Activated CD8-positive, alpha-beta memory T cell treated with anti-CD3 and anti-CD28 coated beads for 24 hours (primary cell): ENCODE results near the gene KDM8.
"Not testable (repeated sequence)": the region's sequence is repeated elsewhere in the genome, so short reads cannot be mapped to it uniquely, and the experiment has no call there.

Source experiments
- DNase-seq: peaks from one replicate; pipeline ENCODE4 v3.0.0-alpha.2; 2020

The KDM8 gene

DNA sequence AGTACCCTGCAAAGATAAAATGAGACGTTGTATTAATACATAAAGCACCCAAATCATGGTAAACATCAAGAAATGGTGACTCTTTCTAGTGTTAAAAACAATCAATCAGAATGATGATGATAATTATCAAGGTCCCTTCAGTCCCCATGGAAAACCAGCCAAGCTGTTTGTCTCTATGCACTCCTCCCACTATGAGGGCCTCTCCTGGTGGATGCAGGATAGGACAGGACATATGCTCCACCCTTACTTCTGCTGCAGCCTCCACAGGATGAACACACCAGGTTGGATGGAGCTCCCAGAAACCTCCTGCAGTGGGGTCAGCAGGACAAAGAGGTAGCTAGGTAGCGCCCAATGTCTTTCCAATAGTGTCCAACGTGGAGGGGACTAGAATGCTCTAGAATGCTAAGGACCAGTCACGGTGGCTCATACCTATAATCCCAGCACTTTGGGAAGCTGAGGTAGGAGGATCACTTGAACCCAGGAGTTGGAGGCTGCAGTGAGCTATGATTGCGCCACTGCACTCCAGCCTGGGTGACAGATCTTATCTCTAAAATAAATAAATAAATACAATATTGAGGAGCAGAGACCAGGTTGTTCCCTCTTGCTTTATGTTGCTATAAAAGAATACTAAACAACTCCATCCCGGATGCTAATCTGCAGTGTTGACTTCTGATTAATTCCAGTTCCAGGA is 9.9 kb upstream of the KDM8 start:
- DNase-seq: no peak

DNA sequence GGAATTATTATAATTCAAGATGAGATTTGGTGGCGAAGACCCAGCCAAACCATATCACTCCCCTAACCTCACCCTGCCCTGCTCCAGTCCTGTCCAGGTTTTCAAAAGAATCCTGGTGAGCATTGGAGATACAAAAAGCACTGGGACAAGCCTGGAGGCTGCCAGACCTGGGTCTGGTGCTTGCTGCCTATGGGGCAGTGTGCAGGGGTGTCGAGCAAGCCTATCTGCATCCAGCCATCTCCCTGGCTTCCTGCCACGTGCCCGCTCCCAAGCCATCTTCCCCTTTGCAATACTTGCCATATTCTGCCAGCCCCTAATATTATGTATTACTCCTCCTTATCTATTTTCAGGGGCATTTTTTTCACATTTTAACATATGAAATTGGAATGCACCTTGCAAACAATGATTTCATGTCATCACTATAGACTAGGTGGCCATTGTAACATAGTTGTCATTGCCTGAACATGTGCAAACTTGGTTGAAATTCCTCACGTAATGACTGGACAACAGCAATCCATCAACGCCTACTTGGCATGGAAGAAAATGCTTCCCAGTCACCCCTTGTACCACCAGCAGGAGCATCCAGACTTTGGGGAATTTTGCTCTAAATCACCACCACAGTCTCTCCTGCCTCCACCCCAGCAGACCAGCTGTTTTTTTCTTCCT is 8.1 kb upstream of the KDM8 start:
- no peak for DNase-seq

DNA sequence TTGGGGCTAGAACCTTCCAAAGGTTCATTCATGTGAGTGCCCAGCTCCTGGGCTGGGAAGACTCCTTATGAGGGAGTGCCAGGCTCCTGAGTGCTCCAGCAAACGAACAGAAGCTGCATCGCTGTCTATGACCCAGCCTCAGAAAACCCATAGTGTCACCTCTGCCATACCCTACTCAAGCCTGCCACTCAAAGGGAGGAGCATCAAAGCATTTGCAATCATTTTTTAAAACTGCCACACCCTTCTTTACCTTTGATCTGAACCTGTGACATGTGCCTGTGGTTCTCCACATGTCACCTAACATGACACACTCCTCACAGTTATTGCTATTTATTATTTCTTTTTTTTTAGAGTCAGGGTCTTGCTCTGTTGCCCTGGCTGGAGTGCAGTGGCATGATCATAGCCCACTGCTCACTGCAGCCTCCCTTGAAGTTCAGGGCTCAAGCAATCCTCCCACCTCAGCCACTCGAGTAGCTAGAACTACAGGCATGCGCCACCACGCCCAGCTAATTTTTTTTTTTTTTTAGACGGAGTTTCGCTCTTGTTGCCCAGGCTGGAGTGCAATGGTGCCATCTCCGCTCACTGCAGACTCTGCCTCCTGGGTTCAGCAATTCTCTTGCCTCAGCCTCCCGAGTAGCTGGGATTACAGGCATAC is 7.3 kb upstream of the KDM8 start:
- no peak for DNase-seq

DNA sequence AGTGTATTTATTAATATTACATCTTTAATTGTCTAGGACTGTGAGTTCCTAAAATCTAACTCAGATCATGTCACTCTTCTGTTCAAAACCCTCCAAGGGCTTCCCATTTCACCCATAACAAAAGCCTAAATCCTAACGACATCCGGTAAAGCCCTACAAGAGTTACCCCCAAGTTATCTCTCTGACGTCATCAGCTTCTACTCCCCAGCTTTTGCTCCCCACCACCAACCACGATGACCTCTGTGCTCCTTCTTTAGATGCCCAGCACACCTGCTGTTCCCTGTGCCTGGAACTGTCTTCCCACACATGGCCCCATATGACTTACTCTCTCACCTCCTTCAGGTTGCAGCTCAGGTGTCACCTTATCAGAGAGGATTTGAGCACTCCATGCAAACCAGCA is 6.3 kb upstream of the KDM8 start:
- no peak for DNase-seq

DNA sequence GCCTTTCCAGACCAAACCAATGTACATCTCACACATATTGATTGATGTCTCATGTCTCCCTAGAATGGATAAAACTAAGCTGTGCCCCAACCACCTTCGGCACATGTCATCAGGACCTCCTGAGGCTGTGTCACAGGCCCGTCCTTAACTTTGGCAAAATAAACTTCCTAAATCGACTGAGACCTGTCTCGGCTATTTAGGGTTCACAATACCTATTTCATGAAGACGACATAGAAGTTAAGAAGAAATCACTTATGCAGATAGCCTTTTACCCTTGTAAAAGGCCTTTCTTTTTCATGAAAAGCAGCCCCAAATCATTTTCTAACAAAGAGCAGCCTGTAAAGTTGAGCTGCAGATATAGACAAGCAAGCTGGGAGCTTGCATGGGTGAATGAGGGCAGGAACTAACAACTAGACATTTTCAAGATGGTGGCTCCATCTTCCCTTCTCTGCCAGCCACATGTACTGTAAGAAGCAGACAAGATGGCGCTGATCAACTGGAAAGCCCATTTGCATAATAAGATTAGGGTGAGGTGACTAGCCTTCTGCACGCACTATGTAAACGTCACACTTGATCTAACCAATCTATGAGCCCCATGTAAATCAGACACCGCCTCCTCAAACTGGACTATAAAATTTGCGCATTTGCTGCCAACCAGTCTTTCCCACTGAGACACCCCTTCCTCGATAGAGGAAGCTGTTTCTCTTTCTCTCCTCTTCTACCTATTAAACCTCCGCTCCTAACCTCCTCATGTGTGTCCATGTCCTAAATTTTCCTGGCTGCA is 4.7 kb upstream of the KDM8 start:
- DNase-seq: no peak

DNA sequence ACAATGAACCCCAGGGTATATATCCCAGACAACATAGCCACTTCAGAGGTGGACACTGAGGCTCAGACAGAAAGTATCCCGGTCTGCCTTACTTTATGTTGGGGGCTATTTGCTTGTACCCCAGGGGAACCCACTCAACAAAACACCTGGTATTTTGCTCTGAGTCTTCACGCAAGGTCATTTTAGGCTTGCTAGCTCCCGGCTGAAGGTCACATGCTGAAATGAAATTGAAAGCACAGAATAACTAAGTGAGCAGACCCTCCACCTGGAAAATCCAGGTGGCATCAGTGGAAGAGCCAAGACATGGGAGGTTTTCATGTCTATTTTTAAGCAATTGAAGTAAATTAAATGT is 4.1 kb upstream of the KDM8 start:
- no peak for DNase-seq

DNA sequence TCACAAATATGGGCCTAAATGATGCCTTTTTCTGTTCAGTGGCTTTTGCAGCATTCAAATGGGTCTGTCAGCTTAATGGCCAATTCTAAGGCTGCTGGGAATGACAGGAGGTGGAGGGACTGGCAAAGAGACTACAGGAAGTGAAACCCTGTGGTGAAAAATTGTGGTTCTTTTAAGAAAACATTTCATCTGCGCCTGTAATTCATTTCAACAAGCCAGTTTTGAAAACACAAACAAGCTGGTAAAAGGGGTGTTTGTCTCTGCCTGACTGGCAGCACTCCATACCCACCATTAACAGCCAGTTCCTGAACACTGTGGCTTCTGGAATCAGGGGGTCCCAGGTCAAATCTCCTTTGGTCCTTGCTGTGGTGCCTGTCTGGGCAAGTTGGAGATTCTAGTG is 3.6 kb upstream of the KDM8 start:
- no peak for DNase-seq

DNA sequence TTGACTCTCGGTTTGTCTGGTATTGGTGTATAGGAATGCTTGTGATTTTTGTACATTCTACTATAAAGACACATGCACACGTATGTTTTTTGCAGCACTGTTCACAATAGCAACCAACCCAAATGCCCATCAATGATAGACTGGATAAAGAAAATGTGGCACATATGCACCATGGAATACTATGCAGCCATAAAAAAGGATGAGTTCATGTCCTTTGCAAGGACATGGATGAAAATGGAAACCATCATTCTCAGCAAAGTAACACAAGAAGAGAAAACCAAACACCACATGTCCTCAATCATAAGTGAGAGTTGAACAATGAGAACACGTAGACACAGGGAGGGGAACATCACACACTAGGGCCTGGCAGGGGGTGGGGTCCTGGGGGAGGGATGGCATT is 2.4 kb upstream of the KDM8 start:
- DNase-seq: not testable (repeated sequence)

DNA sequence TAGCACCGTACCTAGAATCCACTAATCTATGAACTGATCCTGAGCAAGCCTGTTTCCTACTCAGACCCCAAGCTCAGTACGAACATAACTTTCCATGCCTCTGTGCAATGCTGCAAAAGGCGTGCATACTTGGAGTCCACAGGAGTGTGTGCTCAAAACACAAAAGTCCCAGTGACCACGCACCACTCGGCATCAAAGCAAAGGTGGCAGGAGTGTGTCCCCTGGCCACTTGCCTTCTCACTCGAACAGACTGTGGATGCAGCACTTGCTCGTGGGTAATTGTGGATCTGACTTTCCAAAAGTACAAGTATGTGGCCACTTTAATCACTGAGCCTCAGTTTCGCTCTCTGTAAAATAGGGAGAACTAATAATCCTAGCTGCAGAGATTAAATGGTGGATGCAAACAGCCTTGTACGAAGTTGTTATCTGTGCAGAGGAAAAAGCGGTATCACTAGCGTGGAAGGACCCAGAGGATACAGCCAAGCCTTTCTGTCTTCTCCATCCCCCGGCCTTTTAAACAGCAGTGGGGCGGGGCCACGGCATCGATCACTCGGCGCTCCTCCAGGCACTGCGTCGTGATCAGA is 311 bp upstream of the KDM8 start:
- DNase-seq: no peak

DNA sequence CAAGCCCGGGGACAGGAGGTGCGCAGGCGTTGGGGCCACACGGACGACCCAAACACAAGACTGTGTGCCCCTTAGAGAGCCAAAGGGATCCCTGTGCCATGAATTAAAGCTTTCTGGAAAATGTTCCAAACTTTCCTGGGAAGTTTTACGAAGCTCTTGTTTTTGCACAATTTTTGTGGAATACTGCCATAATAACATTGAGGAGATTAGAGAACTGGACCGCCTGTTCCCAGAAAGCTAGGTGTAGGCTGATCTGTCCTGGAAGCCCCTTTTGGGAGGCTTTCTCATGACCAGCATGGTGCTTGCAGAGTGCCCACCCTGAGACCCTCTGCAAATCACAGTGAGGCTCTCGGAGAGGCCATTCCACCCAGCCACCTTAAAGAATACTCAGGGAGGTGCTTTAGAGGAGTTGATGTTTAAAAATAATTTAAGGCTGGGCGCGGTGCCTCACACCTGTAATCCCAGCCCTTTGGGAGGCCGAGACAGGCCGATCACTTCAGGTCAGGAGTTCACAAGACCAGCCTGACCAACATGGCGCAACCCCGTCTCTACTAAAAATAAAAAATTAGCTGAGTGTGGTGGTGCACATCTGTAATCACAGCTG is 1.1 kb downstream of the KDM8 start:
- DNase-seq: no peak

DNA sequence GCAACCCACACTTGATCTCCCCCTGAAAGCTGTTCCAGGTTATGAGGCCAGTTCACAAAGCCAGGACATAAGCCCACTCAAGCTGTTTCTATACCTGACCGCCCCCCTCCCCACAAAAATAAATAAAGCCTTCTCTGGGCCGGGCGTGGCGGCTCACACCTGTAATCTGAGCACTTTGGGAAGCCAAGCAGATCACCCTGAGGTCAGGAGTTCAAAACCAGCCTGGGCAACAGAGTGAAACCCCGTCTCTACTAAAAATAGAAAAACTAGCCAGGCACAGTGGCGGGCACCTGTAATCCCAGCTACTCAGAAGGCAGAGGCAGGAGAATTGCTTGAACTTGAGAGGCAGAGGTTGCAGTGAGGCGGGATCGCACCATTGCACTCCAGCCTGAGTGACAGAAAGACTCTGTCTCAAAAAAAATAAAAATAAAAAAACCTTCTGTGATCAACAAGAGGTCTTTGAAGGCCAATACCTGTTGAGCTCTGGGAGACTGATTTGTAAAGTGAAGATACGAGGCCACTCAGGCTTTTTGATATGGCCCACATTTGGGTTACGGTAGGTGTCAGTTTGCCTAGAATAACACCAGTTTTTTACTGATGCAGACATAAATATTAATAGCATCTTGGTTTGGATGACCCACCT is 2.2 kb downstream of the KDM8 start:
- DNase-seq: no peak

DNA sequence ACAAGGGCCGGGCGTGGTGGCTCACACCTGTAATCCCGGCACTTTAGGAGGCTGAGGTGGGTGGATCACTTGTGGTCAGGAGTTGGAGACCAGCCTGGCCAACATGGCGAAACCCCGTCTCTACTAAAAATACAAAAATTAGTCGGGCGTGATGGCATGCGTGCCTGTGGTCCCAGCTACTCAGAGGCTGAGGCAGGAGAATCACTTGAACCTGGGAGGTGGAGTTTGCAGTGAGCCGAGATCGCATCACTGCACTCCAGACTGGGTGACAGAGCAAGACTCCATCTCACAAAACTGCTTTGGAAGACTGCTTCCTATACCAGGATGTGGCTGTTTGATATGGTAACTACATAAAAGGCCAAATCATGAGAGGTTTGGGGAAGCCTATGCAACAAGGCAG is 3.8 kb downstream of the KDM8 start:
- DNase-seq: not testable (repeated sequence)

DNA sequence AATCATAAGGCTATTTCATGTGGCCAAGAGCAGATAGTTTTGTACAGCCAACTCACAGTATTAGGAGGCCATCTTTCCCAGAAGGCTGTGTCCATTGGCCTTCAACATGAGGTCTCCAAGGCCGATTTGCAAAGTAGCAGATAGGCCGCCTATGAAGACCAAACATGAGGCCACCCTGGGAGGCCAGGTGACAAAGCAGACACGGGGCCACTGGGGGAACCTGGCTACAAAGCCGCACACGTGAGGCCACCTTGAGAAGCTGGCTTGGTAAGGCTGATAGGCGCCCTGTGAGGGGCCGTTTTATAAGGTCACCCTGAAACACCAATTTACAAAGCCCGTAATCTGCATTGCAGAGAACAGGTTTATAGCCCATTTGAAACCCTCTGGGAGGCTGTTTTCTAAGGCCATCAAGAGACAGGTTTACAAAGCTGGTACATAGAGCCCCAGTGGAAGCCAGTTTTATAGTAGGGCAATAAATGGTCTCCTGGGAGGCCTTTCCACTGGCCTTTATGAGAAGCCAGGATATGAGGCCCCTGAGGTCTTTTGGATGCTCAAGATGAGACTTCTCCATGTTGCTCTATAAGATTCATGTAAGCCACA is 4.9 kb downstream of the KDM8 start:
- DNase-seq: no peak

DNA sequence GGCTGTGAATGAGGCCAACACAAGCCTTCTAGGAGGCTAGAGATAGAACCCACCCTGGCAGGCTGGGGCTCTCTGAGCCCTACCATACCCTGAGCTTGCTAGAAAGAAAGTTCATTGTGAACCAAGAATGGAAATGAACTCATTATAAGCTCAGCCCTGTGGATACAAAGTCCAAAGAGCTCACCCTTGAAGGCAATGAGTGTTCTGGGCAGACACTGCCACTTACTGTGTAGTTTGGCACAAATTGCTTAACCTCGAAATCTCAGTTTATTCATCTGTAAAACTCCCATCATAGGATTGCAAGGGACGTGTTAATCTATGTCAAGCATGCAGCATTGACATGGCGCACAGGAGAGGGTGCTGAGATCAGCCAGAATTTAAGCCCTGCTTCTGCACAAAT is 5.5 kb downstream of the KDM8 start:
- no peak for DNase-seq

DNA sequence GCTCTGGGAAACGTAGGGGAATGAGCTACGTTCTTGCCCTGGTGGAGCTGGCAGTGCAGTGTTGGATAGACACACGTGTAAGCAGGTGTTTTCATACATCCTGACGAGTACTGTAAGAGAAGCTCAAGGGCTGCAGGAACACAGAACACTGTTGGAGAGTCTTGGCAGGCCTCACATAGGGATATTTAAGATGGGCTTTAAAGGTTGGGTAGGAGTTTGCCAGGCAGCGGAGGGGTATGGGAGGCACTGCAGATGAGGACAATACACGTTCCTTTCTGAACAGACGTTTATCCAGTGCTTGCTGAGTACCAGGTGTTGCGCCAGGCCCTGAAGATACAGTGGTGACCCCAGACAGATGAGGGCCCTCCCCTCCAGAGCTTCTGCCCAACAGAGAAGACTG is 6.3 kb downstream of the KDM8 start:
- DNase-seq: no peak

DNA sequence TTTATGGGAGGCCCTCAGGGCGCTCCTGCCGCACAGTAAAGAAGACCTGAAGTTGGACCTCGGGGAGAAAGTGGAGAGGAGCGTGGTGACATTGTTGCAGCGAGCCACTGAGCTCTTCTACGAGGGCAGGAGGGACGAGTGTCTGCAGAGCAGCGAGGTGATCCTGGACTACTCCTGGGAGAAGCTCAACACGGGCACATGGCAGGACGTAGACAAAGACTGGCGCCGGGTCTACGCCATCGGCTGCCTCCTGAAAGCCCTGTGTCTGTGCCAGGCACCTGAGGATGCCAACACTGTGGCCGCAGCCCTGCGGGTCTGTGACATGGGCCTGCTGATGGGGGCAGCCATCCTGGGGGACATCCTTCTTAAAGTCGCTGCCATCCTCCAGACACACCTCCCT is 6.8 kb downstream of the KDM8 start:
- no peak for DNase-seq

DNA sequence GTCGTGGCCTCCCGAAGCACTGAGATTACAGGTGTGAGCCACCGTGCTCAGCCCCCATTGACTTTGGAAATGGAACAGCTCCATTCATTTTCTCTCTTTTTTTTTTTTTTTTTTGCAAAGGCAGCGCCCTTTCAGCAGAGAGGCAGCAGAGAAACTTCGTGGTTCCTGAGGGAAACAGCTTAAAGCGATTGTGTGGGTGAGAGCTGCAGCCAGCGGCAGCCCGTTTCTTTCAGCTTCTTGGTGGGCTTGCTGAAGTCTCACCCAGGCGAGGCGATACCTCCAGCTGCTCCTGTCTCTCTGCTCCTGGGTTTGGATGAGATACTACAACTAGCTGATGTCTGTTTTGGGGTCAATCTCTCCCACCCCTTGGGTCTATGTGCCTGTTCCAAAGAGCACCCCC is 7.7 kb downstream of the KDM8 start:
- no peak for DNase-seq

DNA sequence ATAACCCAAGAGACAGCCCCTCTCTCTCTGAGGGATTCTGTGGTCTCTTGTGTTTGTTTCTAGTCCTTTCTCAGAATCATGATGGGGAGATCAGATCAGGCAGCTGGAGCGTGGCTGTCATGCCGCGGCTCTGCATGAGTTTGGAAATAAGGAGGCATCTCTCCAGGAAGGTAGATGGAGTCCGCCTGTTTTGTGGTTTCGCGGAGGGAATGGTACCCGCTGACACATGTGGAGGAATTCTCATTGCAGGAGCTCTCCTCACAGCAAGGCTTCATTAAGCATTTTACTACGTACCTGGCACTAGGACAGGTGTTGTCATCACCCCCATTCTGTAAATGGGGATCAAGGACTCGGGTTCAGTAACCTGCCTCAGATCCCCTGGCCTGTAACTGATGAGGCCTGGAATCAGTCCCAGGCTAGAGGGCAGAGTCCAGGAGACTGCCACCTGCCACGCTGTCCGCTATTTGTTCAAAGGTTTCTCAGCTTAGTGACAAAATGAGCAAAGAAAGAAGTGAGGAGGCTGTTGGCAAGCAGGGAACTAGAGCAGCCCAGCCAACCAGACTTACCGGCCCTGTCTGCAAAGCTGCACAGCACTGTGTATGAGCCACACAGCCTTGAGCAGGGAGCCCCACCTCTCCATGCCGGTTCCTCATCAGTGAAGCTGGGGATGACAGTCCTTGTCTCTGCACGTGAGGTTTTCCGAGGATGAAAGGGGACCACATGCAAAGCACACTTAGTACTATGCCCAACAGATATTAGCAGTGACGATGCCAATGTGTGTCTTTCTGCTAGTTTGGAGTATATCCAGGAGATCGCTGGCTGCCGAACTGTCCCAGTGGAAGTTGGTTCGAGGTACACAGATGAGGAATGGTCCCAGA is 11.0 kb downstream of the KDM8 start:
- DNase-seq: no peak

DNA sequence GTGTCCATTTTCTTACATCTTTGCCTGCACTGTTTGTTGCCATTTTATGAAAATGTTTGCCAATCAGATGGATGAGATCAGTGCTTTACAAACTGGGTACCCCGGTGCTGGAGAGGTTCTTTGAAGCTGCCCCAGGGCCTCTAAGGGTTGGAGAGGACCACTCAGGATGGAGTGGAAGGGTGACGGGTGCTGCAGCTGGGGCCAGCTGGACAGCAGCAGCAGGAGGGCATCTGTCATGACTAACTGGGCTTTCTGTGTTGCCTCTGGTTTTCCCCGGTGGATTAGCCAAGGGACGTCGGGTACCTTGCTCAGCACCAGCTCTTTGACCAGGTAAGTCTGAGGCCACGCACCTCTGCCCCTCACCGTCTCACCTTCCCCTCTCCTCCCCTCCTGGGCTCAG is 12.3 kb downstream of the KDM8 start:
- no peak for DNase-seq

DNA sequence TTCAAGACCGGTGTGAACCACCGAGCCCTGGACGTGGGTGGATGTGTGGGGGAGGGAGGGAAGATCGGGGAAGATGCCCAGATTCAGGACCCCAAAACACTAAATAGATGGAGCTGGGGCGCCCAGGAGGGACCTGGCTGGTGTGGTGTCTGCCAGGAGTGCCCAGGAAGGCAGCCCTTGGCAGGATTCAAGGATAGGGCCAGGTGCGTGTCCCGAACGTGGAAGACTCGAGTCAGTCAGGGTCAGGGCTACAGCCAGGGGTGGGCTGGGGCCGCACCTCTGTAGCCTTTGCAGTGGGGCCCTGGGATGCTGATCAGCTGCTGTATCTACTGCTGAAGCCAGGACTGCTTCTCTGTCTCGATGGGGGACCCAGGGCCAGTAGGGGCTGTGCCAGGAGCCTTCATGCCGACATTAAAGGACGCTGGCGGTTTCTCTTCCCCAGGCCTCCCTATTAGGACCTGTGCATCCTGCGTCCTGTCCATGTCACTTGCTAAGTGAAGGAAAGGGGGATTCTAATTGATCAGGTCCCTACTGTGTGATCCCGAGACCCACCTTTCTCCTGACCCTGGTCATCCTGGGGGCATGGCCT is 13.1 kb downstream of the KDM8 start:
- no peak for DNase-seq

DNA sequence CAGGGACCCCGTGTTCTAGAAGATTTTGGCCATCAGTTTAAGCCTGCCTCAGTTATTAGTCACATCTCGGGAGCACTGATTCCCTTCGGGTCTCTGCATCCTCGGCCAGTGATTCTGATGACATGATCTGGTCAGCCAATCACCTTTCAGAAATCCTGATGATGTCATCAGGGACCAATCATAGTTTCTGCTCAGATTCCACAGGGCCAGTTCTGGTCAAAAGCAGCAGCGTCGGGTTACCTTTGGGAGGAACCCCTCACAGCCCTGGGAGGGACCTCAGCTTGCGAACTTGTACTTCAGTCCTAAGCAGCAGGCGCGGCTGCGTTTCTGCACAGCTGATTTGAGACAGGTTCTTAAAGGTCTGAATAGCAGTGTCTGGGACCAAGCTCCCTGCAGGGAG is 13.9 kb downstream of the KDM8 start:
- DNase-seq: no peak
